Esophagus mucosa (tissue), 1 donor: ENCODE measurements around the gene EIF4EBP3. TPM values are rescaled to one million over a fixed set of nuclear protein-coding genes. Genes with fewer than 3 reads are reported as not detected.
A peak's percentile ranks its signal among the peaks of the same experiment; 100 is the strongest.
"Not testable (repeated sequence)": the region's sequence is repeated elsewhere in the genome, so short reads cannot be mapped to it uniquely, and the experiment has no call there.

Experiments used
- ATAC-seq: fragments of 200-7000 bp; cut with Tn5 transposase; one replicate; pipeline ENCODE4 v1.9.1; 2020
- total RNA-seq: library from RNA; stranded (reverse); gene quantifications from one replicate; pipeline ENCODE4 v1.2.4, GENCODE V29; 2023
- donor health status: DM: yes; HTN: yes; CAD: no.

Gene EIF4EBP3
- total RNA-seq, 1 donor from 2014 or later, result 20.7 TPM

DNA sequence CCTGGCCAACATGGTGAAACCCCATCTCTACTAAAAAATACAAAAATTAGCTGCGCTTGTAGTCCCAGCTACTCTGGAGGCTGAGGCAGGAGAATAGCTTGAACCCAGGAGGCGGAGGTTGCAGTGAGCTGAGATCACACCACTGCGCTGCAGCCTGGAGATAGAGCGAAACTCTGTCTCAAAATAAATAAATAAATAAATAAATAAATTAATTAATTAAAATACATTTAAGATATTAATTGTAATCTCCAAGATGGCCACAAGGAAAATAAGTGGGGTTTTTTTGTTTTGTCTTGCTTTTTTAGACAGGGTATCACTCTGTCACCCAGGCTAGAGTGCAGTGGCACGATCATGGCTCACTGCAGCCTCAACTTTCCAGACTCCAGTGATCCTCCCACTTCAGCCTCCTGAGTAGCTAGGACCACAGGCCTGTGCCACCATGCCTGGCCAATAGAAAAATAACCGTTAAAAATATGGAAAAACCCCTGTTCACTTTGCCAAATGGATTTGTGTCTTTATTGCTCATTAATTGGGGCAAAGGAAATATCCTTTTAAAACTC, 31.8 kb downstream of the EIF4EBP3 start:
- ATAC-seq, result not testable (repeated sequence)

DNA sequence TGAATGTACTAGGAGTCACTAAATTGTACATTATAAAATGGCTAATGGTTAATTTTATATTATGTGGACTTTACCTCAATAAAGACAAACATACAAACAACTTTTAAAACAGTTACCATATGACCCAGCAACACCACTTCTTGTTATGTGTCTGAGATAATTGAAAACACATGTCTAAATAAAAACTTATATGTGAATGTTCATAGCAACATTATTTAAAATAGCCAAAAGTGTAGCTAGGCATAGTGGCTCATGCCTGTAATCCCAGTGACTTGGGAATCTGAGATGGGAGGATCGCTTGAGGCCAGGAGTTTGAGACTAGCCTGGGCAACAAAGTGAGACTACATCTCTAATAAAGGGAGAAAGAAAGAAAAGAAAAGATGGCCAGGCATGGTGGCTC, 40.0 kb downstream of the EIF4EBP3 start:
- ATAC-seq, result no peak

DNA sequence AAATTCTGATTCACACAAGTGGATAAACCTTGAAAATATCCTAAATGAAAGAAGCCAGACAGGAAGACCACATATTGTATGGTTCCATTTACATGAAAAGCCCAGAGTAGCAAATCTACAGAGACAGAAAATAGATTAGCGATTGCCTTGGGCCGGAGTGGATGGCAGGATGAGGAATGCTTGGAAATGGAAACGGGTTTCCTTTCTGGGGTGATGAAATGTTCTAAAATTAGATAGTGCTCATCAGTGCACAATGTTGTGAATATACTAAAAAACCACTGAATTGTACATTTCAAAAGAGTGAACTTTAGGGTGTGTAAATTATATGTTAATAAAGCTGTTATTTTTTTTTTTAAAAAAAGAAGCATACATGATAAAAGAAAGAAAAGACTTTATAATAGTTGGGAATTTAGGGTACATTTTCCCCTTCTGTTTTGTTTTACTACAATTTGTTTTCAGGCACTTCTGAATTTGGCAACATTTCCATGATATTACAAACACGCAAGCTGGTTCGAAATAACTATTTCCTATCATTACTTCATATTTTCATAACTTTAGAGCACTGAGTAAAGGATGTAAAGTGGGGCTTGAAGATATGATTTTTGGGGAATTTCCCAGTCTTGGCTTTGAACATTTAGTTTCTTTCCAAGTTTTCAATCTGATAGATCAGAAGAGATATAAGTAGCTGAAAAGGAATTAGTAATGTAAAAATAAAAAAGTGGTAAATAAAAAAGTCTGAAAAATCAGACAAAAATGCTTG, 41.0 kb downstream of the EIF4EBP3 start:
- ATAC-seq, result no peak

DNA sequence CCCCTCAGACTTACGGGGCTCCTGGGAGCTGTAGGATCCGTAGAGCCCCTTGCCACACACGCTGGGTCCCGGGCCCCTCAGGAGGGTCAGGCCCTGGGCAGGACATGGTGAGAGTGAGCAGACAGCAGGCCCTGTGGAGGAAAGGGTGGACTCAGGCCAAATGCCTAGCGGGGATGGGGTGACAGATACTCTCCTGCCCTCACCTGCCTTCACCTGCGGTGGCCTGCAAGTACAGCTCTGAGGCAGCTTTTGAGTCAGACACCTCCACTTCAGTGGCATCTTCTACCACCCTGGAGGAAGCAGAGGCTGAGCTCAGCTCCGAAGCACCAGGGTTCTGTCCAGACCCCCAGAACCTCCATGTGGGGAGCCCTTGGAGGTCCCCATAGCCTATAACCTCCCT, 43.4 kb downstream of the EIF4EBP3 start:
- peak; percentile 53 for ATAC-seq

DNA sequence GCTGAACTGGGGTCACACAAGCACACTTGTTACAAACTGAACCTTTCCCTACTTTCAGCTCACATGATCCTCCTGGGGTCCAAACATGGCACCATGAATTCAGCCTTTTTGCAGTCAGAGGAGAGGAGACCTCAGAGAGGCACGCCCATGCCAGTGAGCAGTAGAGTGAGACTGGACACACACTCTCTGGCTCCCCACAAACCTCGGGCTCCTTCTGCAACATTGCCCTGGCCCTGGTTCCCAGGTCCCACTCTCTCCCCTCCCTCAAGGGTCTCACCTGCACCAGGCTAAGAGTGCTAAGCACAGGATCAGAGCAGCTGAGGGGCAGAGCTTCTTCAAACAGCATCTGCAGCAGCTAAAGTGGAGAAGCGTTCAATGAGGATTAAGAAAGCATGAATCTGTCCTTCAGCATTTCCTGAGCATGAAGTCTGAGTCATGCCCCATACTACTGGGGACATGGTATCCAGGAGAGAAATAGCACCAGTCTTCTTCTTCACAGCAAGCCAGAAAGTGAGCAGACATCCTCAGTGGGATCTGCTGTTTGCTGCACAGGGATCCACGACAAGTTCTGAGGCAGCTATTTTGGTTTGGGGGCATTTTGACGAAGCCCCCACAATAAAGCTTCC, 44.4 kb downstream of the EIF4EBP3 start:
- peak; percentile 56 for ATAC-seq

DNA sequence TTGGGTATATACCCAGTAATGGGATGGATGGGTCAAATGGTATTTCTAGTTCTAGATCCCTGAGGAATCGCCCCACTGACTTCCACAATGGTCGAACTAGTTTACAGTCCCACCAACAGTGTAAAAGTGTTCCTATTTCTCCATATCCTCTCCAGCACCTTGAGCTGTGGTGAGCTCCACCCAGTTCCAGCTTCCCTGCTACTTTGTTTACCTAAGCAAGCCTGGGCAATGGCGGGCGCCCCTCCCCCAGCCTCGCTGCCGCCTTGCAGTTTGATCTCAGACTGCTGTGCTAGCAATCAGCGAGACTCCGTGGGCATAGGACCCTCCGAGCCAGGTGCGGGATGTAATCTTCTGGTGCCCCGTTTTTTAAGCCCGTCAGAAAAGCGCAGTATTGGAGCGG, 45.6 kb downstream of the EIF4EBP3 start:
- ATAC-seq, result not testable (repeated sequence)

DNA sequence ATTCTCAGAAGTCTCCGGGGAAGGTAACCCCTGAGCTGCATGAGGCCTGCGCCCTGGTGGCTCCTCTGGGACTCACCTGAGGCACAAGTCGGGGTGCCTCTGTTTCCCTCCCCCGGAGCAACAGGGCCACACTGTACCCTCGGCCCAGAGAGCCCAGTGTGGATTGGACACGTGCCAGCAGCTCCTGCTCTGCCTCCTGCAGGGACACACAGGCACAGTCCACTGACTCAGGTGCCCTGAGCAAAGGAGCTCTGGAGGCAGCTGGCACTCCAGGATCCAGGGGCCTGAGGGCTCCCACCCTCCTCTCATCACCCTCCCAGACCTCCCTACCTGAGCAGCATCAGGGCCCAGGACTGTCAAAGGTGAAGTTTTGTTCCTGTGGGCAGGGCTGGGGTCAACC, 46.7 kb downstream of the EIF4EBP3 start:
- peak; percentile 20 for ATAC-seq

DNA sequence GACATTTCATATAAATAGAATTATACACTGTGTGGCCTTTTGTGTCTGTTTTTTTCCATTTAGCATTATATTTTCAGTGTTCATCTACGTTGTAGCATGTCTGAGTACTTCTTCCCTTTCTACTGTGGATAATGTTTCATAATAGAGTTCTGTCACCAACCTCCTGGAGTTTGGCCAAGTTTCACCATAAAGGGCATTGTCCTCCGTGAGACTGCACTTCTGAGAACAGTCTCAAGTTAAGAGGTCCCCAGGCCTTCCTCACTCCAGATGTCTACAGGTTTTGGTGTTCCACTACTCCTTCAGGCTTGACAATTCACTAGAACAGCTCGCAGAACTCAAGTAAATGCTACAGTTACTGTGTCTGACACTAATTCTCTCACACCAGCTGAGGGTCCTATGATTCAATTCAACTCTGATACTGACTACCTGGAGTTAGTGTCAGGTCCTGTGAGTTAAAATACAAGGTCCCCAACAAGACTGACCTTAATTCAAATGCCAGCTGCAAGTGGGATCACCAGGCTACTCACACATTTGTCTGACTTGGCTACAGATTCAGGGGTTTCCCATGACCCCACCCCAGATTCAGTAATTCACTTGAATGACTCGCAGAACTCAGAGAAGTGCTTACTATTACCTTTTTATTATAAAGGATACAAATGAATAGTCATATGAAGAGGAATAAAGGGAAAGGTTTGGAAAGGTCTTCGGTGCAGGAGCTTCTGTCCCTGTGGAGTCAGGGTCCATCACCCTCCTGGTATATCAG, 48.3 kb downstream of the EIF4EBP3 start:
- ATAC-seq, result peak; percentile 28

DNA sequence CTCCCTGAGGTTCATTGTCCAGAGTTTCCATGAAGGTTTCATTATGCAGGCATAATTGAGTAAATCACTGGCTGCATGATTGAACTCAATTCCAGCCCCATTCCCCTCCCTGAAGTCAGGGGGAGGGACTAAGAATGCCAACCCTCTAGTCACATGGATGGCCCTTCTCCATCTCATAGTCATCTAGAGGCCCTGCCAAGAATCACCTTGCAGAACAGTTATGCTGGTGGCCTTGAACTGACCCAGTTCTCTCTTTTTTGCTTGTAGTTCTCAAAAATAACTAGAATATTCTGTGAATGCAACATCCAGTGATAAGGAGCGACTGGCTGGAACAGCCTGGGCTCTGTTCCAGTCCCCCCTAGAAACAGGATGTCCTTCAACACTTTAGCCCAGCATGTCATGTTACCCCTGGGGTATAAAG, 48.9 kb downstream of the EIF4EBP3 start:
- peak; percentile 75 for ATAC-seq

DNA sequence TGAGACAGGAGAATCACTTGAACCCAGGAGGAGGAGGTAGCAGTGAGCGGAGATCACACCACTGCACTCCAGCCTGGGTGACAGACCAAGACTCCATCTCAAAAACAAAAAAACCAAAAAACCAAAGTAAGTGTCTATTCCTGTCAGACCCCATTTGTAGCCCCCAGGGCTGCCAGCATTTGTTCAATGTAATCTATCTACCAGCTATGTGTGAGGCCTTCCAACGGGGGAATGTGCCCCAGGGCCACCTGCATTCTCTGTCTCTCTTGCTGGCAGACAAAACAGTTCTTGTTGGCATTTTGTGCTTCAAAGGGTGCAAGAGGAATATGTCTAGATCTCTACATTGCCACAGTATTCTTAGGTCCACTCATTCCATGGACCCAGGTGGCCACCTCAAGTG, 51.4 kb downstream of the EIF4EBP3 start:
- no peak for ATAC-seq

Other genes starting within 250 kb of the EIF4EBP3 start
- gene PFDN1, start 244.6 kb upstream of the EIF4EBP3 start, total RNA-seq, result 33.5 TPM
- 62.1 TPM for gene HBEGF, start 201.1 kb upstream of the EIF4EBP3 start, total RNA-seq
- gene SLC4A9, start 187.5 kb upstream of the EIF4EBP3 start, total RNA-seq, result 0.08 TPM
- 73.1 TPM for gene ANKHD1, start 145.8 kb upstream of the EIF4EBP3 start, total RNA-seq
- gene SRA1, start 9.8 kb downstream of the EIF4EBP3 start, total RNA-seq, result 28.6 TPM
- 5.2 TPM for gene APBB3, start 16.9 kb downstream of the EIF4EBP3 start, total RNA-seq
- gene SLC35A4, start 17.2 kb downstream of the EIF4EBP3 start, total RNA-seq, result 52.4 TPM
- 6.7 TPM for gene CD14, start 85.5 kb downstream of the EIF4EBP3 start, total RNA-seq
- 14.0 TPM for gene TMCO6, start 91.8 kb downstream of the EIF4EBP3 start, total RNA-seq
- gene NDUFA2, start 100.0 kb downstream of the EIF4EBP3 start, total RNA-seq, result 49.9 TPM
- 58.5 TPM for gene IK, start 100.2 kb downstream of the EIF4EBP3 start, total RNA-seq
- gene WDR55, start 117.2 kb downstream of the EIF4EBP3 start, total RNA-seq, result 19.7 TPM
- 0.44 TPM for gene DND1, start 125.9 kb downstream of the EIF4EBP3 start, total RNA-seq
- gene HARS1, start 143.7 kb downstream of the EIF4EBP3 start, total RNA-seq, result 43.0 TPM
- 14.0 TPM for gene HARS2, start 143.8 kb downstream of the EIF4EBP3 start, total RNA-seq
- gene ZMAT2, start 152.8 kb downstream of the EIF4EBP3 start, total RNA-seq, result 39.7 TPM
- gene PCDHA1, start 238.5 kb downstream of the EIF4EBP3 start, total RNA-seq, result not detected
- 0.04 TPM for gene PCDHA2, start 247.2 kb downstream of the EIF4EBP3 start, total RNA-seq